Vagina (tissue), 2 donors: ENCODE measurements around the gene PHACTR3. TPM values are rescaled to one million over a fixed set of nuclear protein-coding genes. Genes with fewer than 3 reads are reported as not detected.

ENCODE experiments used
- DNase-seq, 2 donors: peaks; one replicate each; pipeline ENCODE4 v3.0.0-alpha.2; 2017; ENCODE audit errors: extremely low spot score in 2 of 2
- H3K27ac ChIP-seq: fragments of 200-600 bp; sonication (generic); one replicate; pipeline ENCODE4 v1.5.1; 2019
- H3K27me3 ChIP-seq: fragments of 200-600 bp; sonication (generic); one replicate; pipeline ENCODE4 v1.5.1; 2019
- H3K36me3 ChIP-seq, 2 donors: fragments of 200-600 bp; sonication (generic); one replicate each; pipeline ENCODE4 v1.5.1; 2017 to 2019
- H3K4me1 ChIP-seq: fragments of 200-600 bp; sonication (generic); one replicate; pipeline ENCODE4 v1.5.1; 2019
- H3K4me3 ChIP-seq, 2 donors: fragments of 200-600 bp; sonication (generic); 1 replicate in 1 of 2; 2 replicates in 1 of 2; pipeline ENCODE4 v1.5.1; 2016 to 2019
- H3K9me3 ChIP-seq: fragments of 200-600 bp; sonication (generic); one replicate; pipeline ENCODE4 v1.5.1; 2019
- POLR2A ChIP-seq, 2 donors: fragments of 450-650 bp; IDR thresholded peaks; one replicate each; pipeline ENCODE4 v1.6.1; 2017; ENCODE audit warnings: antibody characterized with exemption in 2 of 2, mild to moderate bottlenecking in 2 of 2, moderate library complexity in 2 of 2
- POLR2AphosphoS5 ChIP-seq, 2 donors: sonication (generic); formaldehyde crosslinking; IDR thresholded peaks; one replicate each; pipeline ENCODE4 v1.9.0; 2017; ENCODE audit warnings: antibody characterized with exemption in 2 of 2, mild to moderate bottlenecking in 2 of 2, low read depth in 1 of 2; ENCODE audit not compliant: insufficient read depth in 1 of 2
- intact Hi-C: fragments of 100-400 bp; cut with DNase I; formaldehyde crosslinking; loops from one replicate; pipeline ENCODE4 v1.15.1; 2023
- total RNA-seq: library from RNA; depleted of rRNA; stranded (reverse); fragments of >200 nt; gene quantifications from one replicate; pipeline ENCODE4 v1.2.3, GENCODE V29; 2016
- TF ChIP-seq, protein P1 (sequence below), 3 experiments: fragments of 450-650 bp in 2 of 3; fragments of 200-600 bp in 1 of 3; sonication (generic) in 1 of 3; IDR thresholded peaks; one replicate each; pipeline ENCODE4 v1.5.1; 2017 to 2019; ENCODE audit warnings: antibody characterized with exemption in 3 of 3, mild to moderate bottlenecking in 2 of 3, moderate library complexity in 2 of 3

PHACTR3 gene
- total RNA-seq, 1 donor from 2014 or later, result 8.3 TPM

DNA sequence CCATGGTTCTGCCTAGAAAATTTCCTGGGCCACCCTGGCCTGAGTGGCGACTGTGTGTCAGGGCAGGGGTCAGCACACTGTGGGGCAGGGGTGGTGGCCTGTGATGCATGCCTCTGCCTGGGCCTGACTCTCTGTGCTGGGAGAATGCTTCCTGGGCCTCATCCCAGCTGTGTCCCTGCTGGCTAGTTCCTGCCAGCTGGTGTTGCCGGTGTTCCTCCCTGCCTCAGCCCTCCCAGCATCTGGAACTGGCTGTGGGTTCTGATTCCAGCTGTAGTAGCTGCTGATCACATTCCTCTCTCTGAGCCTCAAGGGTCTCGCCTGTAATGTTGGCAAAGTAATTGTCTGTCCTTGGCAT is 227.6 kb downstream of the PHACTR3 start:
- Histone ChIP-seq H3K4me3 (no peak overlapping the region), H3K4me1 (peaks cover 31% of the 10 kb centered on the region), H3K27ac (no peak overlapping the region), H3K27me3 (no peaks in the 10 kb centered on the region), H3K9me3 (no peaks in the 10 kb centered on the region), H3K36me3 (no peaks in the 10 kb centered on the region)
- intact Hi-C loops, result no loop called here
- DNase-seq, result no peak
- TF ChIP-seq POLR2A (IDR thresholded peaks at IDR 0.05) (no peak), POLR2AphosphoS5 (IDR thresholded peaks at IDR 0.05; ENCODE audit: insufficient read depth in 1 of 2, low read depth in 1 of 2) (no peak)
- TF ChIP-seq, protein P1, sequence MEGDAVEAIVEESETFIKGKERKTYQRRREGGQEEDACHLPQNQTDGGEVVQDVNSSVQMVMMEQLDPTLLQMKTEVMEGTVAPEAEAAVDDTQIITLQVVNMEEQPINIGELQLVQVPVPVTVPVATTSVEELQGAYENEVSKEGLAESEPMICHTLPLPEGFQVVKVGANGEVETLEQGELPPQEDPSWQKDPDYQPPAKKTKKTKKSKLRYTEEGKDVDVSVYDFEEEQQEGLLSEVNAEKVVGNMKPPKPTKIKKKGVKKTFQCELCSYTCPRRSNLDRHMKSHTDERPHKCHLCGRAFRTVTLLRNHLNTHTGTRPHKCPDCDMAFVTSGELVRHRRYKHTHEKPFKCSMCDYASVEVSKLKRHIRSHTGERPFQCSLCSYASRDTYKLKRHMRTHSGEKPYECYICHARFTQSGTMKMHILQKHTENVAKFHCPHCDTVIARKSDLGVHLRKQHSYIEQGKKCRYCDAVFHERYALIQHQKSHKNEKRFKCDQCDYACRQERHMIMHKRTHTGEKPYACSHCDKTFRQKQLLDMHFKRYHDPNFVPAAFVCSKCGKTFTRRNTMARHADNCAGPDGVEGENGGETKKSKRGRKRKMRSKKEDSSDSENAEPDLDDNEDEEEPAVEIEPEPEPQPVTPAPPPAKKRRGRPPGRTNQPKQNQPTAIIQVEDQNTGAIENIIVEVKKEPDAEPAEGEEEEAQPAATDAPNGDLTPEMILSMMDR (IDR thresholded peaks at IDR 0.05), result no peak

DNA sequence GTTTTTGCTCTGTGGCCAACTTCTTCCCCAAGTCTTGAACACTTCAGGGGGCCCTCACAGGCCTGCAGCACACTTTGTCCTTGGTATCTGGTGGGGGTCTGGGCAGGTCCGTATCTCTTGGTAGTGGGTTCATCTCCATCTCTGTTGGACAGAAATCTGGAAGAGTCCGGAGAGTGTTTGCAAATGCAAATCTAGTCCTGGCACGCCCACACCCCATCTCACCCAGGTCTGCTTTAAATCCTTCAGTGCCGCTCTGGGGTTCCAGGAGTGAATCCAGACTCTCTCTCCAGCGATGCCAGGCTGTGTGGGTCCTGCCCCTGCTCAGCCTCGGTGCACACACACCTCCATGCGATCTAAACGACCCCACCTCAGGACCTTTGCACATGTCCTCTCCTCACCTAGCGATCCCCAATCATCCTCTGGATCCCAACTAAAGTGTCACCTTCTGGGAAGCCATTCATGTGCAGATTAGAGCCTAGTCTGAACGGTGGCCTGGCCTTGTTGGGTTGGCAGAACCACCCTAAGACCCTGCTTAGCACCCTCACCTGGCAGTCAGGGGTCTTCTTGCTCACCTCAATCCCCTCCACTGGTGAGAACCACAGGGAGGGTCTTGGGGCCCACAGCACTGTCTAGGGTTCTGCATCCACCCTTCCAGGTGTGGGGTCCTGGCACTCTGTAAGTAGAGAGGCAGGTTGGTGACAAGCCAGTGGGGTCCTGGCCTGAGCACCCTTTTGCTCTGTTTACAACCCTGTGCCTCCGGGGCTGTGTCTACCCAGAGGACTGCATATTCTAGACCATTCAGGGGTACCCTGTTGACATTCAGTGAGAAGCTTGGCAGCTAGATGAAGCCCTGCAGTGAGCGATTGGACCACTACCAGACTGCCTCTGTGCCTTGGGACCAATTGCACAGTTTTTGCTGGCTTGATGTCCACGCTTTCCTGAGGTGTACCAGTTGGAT is 228.3 kb downstream of the PHACTR3 start:
- no peaks in the 10 kb centered on the region for H3K27me3 ChIP-seq
- no peaks in the 10 kb centered on the region for H3K9me3 ChIP-seq
- H3K27ac ChIP-seq, result no peak overlapping the region
- intact Hi-C loops, result no loop called here
- peaks cover 31% of the 10 kb centered on the region for H3K4me1 ChIP-seq
- TF ChIP-seq, protein P1 (IDR thresholded peaks at IDR 0.05), result no peak
- TF ChIP-seq POLR2A (IDR thresholded peaks at IDR 0.05), result no peak
- no peak for TF ChIP-seq POLR2AphosphoS5 (IDR thresholded peaks at IDR 0.05; ENCODE audit: insufficient read depth in 1 of 2, low read depth in 1 of 2)
- no peak overlapping the region for H3K4me3 ChIP-seq
- no peaks in the 10 kb centered on the region for H3K36me3 ChIP-seq
- DNase-seq, result no peak

DNA sequence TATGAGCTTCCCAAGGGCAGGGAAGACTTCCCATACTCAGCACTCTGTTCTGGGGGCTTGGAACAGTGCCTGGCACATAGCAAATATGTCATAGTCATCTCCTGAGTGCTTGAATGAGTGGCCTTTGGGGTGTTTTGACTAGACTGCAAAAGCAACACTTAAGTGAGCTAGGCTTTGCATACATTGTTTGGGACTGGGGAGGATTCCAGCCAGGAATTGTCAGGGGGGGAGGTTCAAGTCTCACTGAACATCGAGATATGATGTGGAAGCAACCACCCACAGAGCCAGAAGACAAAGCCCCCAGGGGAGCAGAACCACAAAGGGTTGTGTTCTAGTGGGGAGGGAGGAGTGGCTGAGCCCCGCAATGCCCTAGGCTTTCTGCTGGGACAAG is 230.7 kb downstream of the PHACTR3 start:
- no peak for DNase-seq
- intact Hi-C loops, result no loop called here
- H3K27me3 ChIP-seq, result no peaks in the 10 kb centered on the region

DNA sequence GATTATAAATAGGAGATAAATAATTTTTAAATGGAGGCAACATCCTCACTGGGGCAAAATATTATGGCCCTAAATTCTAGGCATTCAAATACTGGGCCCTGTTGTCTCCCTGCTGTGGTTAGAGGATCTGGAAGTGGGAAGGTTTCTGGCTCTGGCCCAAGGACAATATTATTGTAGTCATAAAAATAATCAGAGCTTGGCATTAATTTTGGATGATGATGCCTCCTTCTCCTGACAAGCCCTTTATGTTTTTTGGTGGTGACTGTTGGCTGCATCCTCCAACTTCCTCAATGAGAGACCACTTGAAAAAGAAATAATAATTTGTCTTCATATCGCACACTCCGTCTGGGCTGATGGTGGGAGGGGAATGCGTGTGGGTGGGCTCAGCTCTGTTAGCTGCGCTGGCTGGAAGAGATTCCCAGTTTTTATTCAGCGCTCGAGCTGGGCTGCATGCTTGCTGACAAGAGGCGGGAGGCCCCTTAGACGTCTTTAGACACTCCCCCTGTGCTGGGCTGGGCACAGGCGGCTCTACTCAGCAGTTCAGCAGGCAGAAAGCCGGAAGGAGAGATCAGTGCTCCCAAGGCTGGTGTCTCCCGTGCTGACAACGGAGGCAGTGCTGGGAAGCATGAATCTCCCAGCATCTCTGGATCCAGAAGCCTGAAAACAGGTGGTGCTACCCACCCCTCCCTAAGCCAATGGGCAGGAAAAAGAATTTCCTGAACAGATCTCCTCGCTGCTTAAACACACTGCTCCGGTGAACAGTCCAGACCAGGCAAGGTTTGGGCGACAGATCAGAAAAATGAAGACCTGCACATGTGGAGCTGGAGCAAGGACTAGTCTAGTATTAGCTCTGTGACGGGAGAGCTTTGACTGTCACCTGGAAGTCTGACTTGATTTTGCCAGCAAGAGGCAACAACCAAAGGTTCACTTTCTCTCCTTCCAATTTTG is 231.4 kb downstream of the PHACTR3 start:
- Histone ChIP-seq H3K4me3 (peak overlapping the region; percentile 33 to 35), H3K27me3 (no peaks in the 10 kb centered on the region), H3K4me1 (peaks cover 26% of the 10 kb centered on the region), H3K36me3 (no peaks in the 10 kb centered on the region), H3K27ac (no peak overlapping the region), H3K9me3 (no peaks in the 10 kb centered on the region)
- DNase-seq, result no peak
- intact Hi-C loops, result no loop called here
- TF ChIP-seq, protein P1 (IDR thresholded peaks at IDR 0.05), result no peak
- TF ChIP-seq POLR2AphosphoS5 (IDR thresholded peaks at IDR 0.05; ENCODE audit: insufficient read depth in 1 of 2, low read depth in 1 of 2) (peak in 1 of 2 donors; percentile 22), POLR2A (IDR thresholded peaks at IDR 0.05) (no peak)

More for the DNA sequence above, 230.7 kb downstream of the PHACTR3 start:
- peaks cover 26% of the 10 kb centered on the region for H3K4me1 ChIP-seq
- no peaks in the 10 kb centered on the region for H3K9me3 ChIP-seq
- H3K36me3 ChIP-seq, result no peaks in the 10 kb centered on the region
- no peak overlapping the region for H3K4me3 ChIP-seq
- no peak for TF ChIP-seq POLR2AphosphoS5 (IDR thresholded peaks at IDR 0.05; ENCODE audit: insufficient read depth in 1 of 2, low read depth in 1 of 2)
- H3K27ac ChIP-seq, result no peak overlapping the region

DNA sequence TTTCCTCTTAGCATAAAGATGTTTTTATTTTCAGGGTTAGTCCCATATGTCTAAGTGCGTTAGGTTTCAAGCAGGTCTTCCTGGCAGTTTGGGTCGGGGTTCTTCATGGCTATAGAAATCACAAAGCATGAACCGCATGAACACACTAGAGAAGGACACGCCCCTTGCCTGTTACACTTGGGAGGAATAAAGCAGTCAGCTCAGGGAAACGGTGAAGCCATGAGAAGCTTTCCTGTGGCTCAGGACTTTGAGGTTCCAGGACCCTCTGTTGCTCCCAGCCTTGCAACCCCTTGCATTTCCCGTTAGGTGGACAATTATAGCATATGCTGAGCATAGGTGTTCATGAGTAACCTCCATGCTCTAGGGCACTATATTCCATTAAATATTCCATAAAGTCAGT is 232.4 kb downstream of the PHACTR3 start:
- TF ChIP-seq POLR2A (IDR thresholded peaks at IDR 0.05), result no peak
- TF ChIP-seq, protein P1 (IDR thresholded peaks at IDR 0.05), result no peak
- TF ChIP-seq POLR2AphosphoS5 (IDR thresholded peaks at IDR 0.05; ENCODE audit: insufficient read depth in 1 of 2, low read depth in 1 of 2), result no peak
- Histone ChIP-seq H3K27ac (no peak overlapping the region), H3K4me3 (peak overlapping the region; percentile 33 to 35), H3K36me3 (no peaks in the 10 kb centered on the region), H3K27me3 (no peaks in the 10 kb centered on the region), H3K9me3 (no peaks in the 10 kb centered on the region), H3K4me1 (peaks cover 20% of the 10 kb centered on the region)
- intact Hi-C loops, result no loop called here
- no peak for DNase-seq
